Non-pigmented ciliary epithelial cell (primary cell): ENCODE data around the gene HNRNPF.

Source experiments
- DNase-seq: peaks from one replicate; pipeline ENCODE4 v3.0.0-alpha.2; 2010; ENCODE audit warnings: low read depth

Gene HNRNPF

GRCh38 chr10:43421201-43421507, 12.2 kb upstream of the HNRNPF start:
- no peak for DNase-seq

- DNase-seq = peak; percentile 24
Observed at GRCh38 chr10:43420369-43421200, 11.6 kb upstream of the HNRNPF start.

GRCh38 chr10:43419997-43420368, 11.0 kb upstream of the HNRNPF start:
- no peak for DNase-seq

- DNase-seq = no peak
Observed at GRCh38 chr10:43417950-43418768, 9.2 kb upstream of the HNRNPF start.

- no peak for DNase-seq
Observed at GRCh38 chr10:43415544-43415943, 6.6 kb upstream of the HNRNPF start.

GRCh38 chr10:43411536-43411935, 2.5 kb upstream of the HNRNPF start:
- no peak for DNase-seq

GRCh38 chr10:43410345-43410744, 1.4 kb upstream of the HNRNPF start:
- DNase-seq = no peak

- DNase-seq = no peak
Observed at GRCh38 chr10:43409385-43410109, 561 bp upstream of the HNRNPF start.

GRCh38 chr10:43408331-43408709, 666 bp downstream of the HNRNPF start:
- no peak for DNase-seq

GRCh38 chr10:43407576-43408330, 1.2 kb downstream of the HNRNPF start:
- peak; percentile 50 for DNase-seq

- no peak for DNase-seq
Observed at GRCh38 chr10:43407148-43407575, 1.8 kb downstream of the HNRNPF start.

GRCh38 chr10:43404704-43405084, 4.3 kb downstream of the HNRNPF start:
- DNase-seq = no peak

- no peak for DNase-seq
Observed at GRCh38 chr10:43403911-43404703, 4.9 kb downstream of the HNRNPF start.

GRCh38 chr10:43402880-43403452, 6.0 kb downstream of the HNRNPF start:
- no peak for DNase-seq

GRCh38 chr10:43402176-43402575, 6.8 kb downstream of the HNRNPF start:
- no peak for DNase-seq

GRCh38 chr10:43401627-43402026, 7.4 kb downstream of the HNRNPF start:
- no peak for DNase-seq

GRCh38 chr10:43399320-43400310, 9.4 kb downstream of the HNRNPF start:
- DNase-seq = peak; percentile 40

- DNase-seq = no peak
Observed at GRCh38 chr10:43398939-43399319, 10.1 kb downstream of the HNRNPF start.

GRCh38 chr10:43396928-43397624, 11.9 kb downstream of the HNRNPF start:
- DNase-seq = no peak
